Transverse colon (tissue), 4 donors: ENCODE measurements around the gene NANS. TPM values are rescaled to one million over a fixed set of nuclear protein-coding genes. Genes with fewer than 3 reads are reported as not detected.
A peak's percentile ranks its signal among the peaks of the same experiment; 100 is the strongest.

Source experiments
- DNase-seq: peaks from one replicate; pipeline ENCODE4 v3.0.0-alpha.2; 2019
- H3K27ac ChIP-seq, 4 donors: fragments of 200-600 bp; sonication (generic); 2 replicates each; pipeline ENCODE4 v1.5.1; 2016 to 2018; ENCODE audit warnings: inconsistent platforms in 4 of 4
- H3K27me3 ChIP-seq: fragments of 200-600 bp; sonication (generic); 2 replicates; pipeline ENCODE4 v1.5.1; 2017; ENCODE audit warnings: inconsistent platforms
- H3K36me3 ChIP-seq, 4 donors: fragments of 200-600 bp; sonication (generic); 2 replicates each; pipeline ENCODE4 v1.5.1; 2017 to 2019; ENCODE audit warnings: inconsistent platforms in 4 of 4
- H3K4me1 ChIP-seq, 4 donors: fragments of 200-600 bp; sonication (generic); 2 replicates each; pipeline ENCODE4 v1.5.1; 2017 to 2020; ENCODE audit warnings: inconsistent platforms in 4 of 4
- H3K4me3 ChIP-seq, 4 donors: fragments of 200-600 bp; sonication (generic); 1 replicate in 1 of 4; 2 replicates in 3 of 4; pipeline versions ENCODE4 v1.5.1 to v1.6.1; 2017 to 2019; ENCODE audit warnings: inconsistent platforms in 4 of 4
- H3K9me3 ChIP-seq, 2 donors: fragments of 200-600 bp; sonication (generic); 2 replicates each; pipeline ENCODE4 v1.5.1; 2017 to 2019; ENCODE audit warnings: inconsistent platforms in 2 of 2
- EP300 ChIP-seq: sonication (generic); formaldehyde crosslinking; IDR thresholded peaks from one replicate; pipeline ENCODE4 v1.6.1; 2017; ENCODE audit warnings: antibody characterized with exemption, low read depth
- POLR2A ChIP-seq: fragments of 450-650 bp; IDR thresholded peaks from one replicate; pipeline ENCODE4 v1.6.1; 2016; ENCODE audit warnings: antibody characterized with exemption, mild to moderate bottlenecking, moderate library complexity
- POLR2AphosphoS5 ChIP-seq, 3 donors: sonication (generic); formaldehyde crosslinking; IDR thresholded peaks; one replicate each; pipeline ENCODE4 v1.6.1; 2016; ENCODE audit warnings: antibody characterized with exemption in 3 of 3
- WGBS, 2 donors: methylation state at CpG; one replicate each; pipeline ENCODE4 v1.1.5; 2018; ENCODE audit warnings: low coverage in 1 of 2; 5-methylcytosine and 5-hydroxymethylcytosine counted together
- in situ Hi-C, 4 donors: fragments of 200-750 bp; cut with MboI; loops; one replicate each; pipeline versions ENCODE4 v1.15.0 to v1.15.1; 2017; ENCODE audit warnings: low sequenced_read_pairs in 3 of 4, low pct_ligation_motif_present in 1 of 4, low pct_unique_long_range_greater_than_20kb in 1 of 4
- intact Hi-C: fragments of 100-400 bp; cut with DNase I; formaldehyde crosslinking; loops from one replicate; pipeline ENCODE4 v1.15.1; 2023; ENCODE audit warnings: low total_unique reads
- total RNA-seq, 4 donors: library from RNA; depleted of rRNA; stranded (reverse); fragments of >200 nt; gene quantifications; one replicate each; pipeline ENCODE4 v1.1.0, GENCODE V29; 2016
- TF ChIP-seq, protein P1 (sequence below), 5 experiments: fragments of 200-600 bp in 3 of 5; fragments of 450-650 bp in 2 of 5; sonication (generic) in 3 of 5; IDR thresholded peaks; 1 replicate in 2 of 5; 2 replicates in 3 of 5; pipeline ENCODE4 v1.5.1; 2016 to 2017; ENCODE audit warnings: antibody characterized with exemption in 5 of 5, inconsistent platforms in 3 of 5, mild to moderate bottlenecking in 2 of 5, moderate library complexity in 1 of 5

The NANS gene
- total RNA-seq, 4 donors from 2014 or later, result 86.6 to 319 (median 269) TPM

DNA sequence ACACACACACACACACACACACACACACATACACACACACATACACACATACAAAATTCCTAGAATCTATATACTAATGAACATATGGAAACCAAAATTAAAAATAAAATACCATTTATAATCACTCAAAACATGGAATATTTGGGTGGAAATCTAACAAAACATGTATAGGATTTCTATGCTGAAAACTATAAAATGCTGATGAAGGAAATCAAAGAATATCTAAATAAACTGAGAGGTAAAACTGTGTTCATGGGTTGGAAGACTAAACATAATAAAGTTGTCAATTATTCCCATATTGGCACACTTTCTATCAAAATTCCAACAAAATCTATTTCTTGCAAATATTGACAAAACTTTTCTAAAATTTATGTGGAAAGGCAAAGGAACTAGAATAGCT, 25.4 kb upstream of the NANS start:
- intact Hi-C loops, result loop anchor here (10.0 kb wide), 1 partner anchor 46 kb away; the partner anchor contains the start of gene ANP32B

DNA sequence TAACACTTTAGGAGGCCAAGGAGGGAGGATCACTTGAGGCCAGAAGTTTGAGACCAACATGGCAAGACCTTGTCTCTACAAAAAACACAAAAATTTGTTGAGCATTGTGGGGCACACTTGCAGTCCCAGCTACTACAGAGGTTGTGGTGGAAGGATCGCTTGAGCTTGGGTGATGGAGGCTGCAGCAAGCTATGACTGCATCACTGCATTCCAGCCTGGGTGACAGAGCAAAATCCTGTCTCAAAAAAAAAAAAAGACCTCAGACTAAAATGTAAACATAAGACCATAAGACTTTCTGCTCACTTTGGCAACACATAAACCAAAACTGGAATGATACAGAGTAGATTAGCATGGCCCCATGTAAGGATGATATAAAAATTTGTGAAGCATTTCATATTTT, 24.6 kb upstream of the NANS start:
- no peaks in the 10 kb centered on the region for H3K9me3 ChIP-seq
- H3K36me3 ChIP-seq, result no peaks in the 10 kb centered on the region
- peaks cover 0 to 5% (median 1%) of the 10 kb centered on the region in 4 donors for H3K4me1 ChIP-seq
- H3K27me3 ChIP-seq, result no peaks in the 10 kb centered on the region
- WGBS, 2 donors, result 87 to 100% methylated on average over 1 of the region's 1 CpG
- no peak for DNase-seq
- TF ChIP-seq, protein P1, sequence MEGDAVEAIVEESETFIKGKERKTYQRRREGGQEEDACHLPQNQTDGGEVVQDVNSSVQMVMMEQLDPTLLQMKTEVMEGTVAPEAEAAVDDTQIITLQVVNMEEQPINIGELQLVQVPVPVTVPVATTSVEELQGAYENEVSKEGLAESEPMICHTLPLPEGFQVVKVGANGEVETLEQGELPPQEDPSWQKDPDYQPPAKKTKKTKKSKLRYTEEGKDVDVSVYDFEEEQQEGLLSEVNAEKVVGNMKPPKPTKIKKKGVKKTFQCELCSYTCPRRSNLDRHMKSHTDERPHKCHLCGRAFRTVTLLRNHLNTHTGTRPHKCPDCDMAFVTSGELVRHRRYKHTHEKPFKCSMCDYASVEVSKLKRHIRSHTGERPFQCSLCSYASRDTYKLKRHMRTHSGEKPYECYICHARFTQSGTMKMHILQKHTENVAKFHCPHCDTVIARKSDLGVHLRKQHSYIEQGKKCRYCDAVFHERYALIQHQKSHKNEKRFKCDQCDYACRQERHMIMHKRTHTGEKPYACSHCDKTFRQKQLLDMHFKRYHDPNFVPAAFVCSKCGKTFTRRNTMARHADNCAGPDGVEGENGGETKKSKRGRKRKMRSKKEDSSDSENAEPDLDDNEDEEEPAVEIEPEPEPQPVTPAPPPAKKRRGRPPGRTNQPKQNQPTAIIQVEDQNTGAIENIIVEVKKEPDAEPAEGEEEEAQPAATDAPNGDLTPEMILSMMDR (IDR thresholded peaks at IDR 0.05), result no peak
- no peak for TF ChIP-seq EP300
- TF ChIP-seq POLR2AphosphoS5 (IDR thresholded peaks at IDR 0.05), result no peak
- TF ChIP-seq POLR2A, result no peak
- H3K4me3 ChIP-seq, result no peak overlapping the region
- intact Hi-C loops (loop anchor here (10.0 kb wide), 1 partner anchor 47 kb away; the partner anchor contains the start of gene ANP32B), in situ Hi-C loops (loop anchor here in 2 of 4 donors (10.0 to 25.0 kb wide), 2 partner anchors 107 to 120 kb away; partner anchors contain the start of gene TRMO (in 2 of the 2))
- no peak overlapping the region for H3K27ac ChIP-seq

More for the DNA sequence above, 25.4 kb upstream of the NANS start:
- no peak overlapping the region for H3K4me3 ChIP-seq
- no peaks in the 10 kb centered on the region for H3K9me3 ChIP-seq
- DNase-seq, result no peak
- in situ Hi-C loops, result loop anchor here in 2 of 4 donors (10.0 to 25.0 kb wide), 2 partner anchors 106 to 119 kb away; partner anchors contain the start of gene TRMO (in 2 of the 2)
- TF ChIP-seq POLR2AphosphoS5 (IDR thresholded peaks at IDR 0.05) (no peak), EP300 (no peak), POLR2A (no peak)
- TF ChIP-seq, protein P1 (IDR thresholded peaks at IDR 0.05), result no peak
- no peaks in the 10 kb centered on the region for H3K27me3 ChIP-seq
- H3K4me1 ChIP-seq, result peaks cover 0 to 5% (median 1%) of the 10 kb centered on the region in 4 donors
- no peak overlapping the region for H3K27ac ChIP-seq
- H3K36me3 ChIP-seq, result no peaks in the 10 kb centered on the region

DNA sequence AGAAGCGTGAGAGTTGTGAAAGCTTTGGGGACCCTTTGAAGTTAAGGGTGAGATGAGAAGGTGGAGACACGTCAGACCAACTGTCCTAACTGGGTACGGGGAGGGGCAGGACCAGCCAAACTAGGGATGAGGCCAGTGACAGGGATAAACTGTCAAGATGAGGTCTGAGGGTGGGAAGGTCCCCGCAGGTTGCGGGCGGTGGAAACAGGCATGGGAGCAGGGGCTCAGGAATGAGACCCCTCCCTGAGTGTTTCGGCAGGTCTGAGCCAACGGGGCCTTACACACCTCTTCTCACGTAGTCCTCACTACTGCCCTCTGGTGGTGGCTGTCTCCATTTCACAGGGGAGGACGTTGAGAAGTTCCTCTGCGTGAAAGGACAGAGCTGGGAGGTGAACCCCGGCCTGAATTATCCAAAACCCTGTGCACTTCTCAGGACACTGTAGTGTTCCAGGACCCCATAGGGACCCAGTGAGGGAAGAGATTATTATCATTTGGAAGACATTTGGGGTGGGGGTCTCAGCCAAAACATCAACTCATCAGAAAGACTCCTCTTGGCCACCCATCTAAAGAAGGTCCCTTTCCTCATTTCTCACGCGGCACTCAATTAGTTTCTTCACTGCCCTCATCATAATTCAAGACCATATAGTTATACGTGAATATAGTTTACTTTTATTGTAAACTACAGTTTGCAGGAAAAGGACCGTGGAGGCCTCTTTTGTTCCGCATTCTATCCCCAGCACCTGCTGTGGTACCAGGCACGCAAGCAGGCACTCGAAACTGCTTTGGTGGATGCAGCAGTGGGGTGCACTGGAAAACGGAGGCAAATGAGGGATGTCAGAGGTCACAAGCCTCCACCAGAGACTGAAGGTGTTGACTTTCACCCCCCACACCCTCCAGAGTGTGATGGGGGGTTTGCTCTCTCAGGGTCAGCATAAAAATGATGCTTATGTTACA, 21.7 kb upstream of the NANS start:
- H3K36me3 ChIP-seq, result no peaks in the 10 kb centered on the region
- 46 to 64% methylated on average over 4 to 20 of the region's 20 CpGs for WGBS, 2 donors
- H3K4me1 ChIP-seq, result peaks cover 0 to 12% (median 8%) of the 10 kb centered on the region in 4 donors
- DNase-seq, result peak; percentile 93
- no peak for TF ChIP-seq EP300
- TF ChIP-seq, protein P1 (IDR thresholded peaks at IDR 0.05), result peak; percentile 80 to 88 (median 83)
- no peak overlapping the region for H3K4me3 ChIP-seq
- H3K27ac ChIP-seq, result no peak overlapping the region
- no peaks in the 10 kb centered on the region for H3K27me3 ChIP-seq
- in situ Hi-C loops (loop anchor here in 2 of 4 donors (10.0 to 25.0 kb wide), 2 partner anchors 110 to 123 kb away; partner anchors contain the start of gene TRMO (in 2 of the 2)), intact Hi-C loops (loop anchor here (1.0 to 10.0 kb wide), 2 partner anchors 50 to 112 kb away; partner anchors contain the start of gene ANP32B)
- H3K9me3 ChIP-seq, result no peaks in the 10 kb centered on the region

DNA sequence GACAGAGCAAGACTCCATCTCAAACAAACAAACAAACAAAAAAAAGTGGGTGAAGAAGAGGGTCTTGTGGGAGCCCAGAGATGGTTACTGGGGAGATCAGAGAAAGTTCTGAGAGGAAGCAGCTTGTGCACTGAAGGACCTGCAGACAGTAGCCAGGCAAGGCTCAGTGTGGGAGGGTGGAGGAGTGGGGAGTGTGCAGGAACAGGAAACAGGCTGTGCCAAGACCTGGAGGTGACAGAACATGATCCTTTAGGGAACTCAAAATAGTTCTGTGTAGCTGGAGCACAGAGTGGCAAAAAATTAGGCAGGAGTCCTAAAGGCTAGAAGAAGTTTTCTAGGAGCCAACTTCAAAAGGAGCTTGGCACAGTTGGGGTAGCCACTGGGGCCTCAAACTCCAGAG, 19.2 kb upstream of the NANS start:
- intact Hi-C loops (loop anchor here (10.0 kb wide), 1 partner anchor 53 kb away; the partner anchor contains the start of gene ANP32B), in situ Hi-C loops (loop anchor here in 2 of 4 donors (10.0 to 25.0 kb wide), 2 partner anchors 113 to 125 kb away; partner anchors contain the start of gene TRMO (in 2 of the 2))
- Histone ChIP-seq H3K4me3 (no peak overlapping the region), H3K4me1 (peaks cover 0 to 12% (median 8%) of the 10 kb centered on the region in 4 donors), H3K36me3 (no peaks in the 10 kb centered on the region), H3K9me3 (no peaks in the 10 kb centered on the region), H3K27me3 (no peaks in the 10 kb centered on the region), H3K27ac (peak overlapping the region in 1 of 4 donors; percentile 23)
- peak; percentile 47 for DNase-seq
- TF ChIP-seq POLR2AphosphoS5 (IDR thresholded peaks at IDR 0.05), result no peak
- TF ChIP-seq POLR2A, result no peak
- TF ChIP-seq EP300, result no peak
- TF ChIP-seq, protein P1 (IDR thresholded peaks at IDR 0.05), result no peak
